ENCODE data around the gene PSG5.
"Not testable (repeated sequence)": the region's sequence is repeated elsewhere in the genome, so short reads cannot be mapped to it uniquely, and the experiment has no call there.

Gene PSG5

DNA sequence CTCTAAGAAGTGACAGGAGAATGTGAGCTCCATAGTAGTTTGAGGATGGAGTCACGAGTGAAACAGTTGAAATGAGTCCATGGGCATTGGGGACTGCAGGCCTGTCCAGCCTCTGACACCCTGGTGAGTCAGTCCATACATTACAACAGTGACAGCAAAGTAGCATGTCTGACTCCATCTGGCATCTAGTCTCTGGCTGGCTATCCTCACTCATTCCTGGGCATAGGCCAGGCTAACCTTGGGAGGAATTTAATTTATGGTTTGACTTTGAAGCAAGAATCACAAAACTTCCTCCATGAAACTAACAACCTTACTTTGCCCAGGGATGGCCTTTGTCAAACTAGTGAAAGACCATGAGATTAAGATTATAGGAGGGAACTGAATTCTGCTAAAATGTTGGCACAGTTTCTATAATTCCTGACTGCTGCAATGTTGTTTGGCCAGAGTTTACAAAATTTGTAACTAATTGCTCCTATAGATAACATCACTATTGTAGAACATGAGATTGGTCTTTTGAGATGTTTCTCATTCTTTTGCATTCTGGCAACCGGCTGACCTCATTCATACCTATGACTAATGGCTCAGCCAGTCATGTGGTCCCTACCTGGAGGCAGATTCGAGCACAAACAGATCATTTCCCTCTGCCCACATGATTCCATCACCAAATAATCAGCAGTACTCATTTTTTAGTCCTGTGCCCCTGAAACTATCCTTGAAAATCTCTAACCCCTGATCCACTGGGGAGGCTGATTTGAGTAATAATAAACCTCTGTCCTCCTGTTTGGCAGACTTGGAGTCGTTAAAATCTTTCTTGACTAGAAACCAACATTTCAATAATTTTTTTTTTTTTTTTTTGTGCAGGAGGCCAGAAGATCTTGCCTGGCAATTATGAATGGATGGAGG is 4.2 kb downstream of the PSG5 start:
- not testable (repeated sequence) for DNase-seq

DNA sequence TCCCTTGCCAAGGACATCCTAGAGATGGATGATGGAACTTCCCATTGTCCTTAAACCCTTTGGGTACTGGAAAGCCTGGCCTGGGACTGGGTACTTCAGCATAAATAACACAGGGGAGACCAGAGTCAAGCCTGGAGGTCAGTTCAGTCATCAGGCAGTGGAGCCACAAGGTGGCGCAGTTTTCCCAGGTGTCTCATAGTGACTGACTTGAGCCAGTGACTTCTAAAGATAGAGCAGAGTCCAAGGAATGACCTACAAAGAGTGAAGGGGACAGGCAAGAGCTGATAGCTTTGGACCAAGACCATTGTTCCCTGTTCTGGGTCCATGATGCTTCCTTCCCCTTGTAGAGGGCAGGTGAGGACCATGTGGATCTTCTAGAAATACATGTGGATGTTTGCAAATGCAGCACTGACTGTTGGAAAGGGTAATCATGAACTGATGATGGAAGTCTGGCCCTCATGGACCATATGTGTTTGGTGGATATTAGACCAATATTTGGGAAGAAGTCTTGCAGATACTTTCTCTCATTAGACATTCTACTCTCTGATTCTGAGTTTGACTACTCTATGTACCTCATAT is 6.7 kb downstream of the PSG5 start:
- DNase-seq: peak; percentile 20

DNA sequence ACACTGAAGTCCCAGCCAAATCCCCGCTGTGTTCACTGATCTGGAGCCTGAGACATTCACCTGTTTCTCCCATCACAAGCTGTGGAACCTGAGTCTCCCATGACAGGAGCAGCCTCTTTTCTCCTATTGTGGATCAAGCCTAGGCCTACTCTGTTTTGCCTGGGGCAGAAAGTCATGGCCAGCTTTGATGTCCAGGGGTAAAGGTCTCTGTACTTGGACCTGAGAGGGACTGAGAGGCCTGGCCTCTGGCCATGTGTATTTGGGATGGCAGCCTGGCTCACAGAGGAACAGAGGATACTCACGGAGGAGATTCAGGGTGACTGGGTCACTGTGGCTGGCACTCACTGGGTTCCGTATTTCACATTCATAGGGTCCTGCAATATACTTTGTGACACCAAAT is 7.8 kb downstream of the PSG5 start:
- DNase-seq: not testable (repeated sequence)

DNA sequence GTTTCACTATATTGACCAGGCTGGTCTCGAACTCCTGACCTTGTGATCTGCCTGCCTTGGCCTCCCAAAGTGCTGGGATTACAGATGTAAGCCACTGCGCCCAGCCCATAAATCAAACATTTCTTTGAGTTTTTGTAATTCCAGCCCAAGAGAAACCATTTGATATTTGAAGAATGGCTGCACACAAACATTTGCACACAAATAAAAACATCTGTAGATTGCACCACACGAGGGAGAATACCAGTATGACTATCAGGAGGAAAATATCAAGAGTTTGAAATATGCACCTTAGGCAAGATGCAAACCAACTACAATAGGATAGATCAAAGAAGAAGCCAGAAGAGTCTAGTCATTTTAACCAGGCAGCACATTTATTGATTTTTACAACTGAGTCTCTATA is 20.4 kb downstream of the PSG5 start:
- DNase-seq: not testable (repeated sequence)

DNA sequence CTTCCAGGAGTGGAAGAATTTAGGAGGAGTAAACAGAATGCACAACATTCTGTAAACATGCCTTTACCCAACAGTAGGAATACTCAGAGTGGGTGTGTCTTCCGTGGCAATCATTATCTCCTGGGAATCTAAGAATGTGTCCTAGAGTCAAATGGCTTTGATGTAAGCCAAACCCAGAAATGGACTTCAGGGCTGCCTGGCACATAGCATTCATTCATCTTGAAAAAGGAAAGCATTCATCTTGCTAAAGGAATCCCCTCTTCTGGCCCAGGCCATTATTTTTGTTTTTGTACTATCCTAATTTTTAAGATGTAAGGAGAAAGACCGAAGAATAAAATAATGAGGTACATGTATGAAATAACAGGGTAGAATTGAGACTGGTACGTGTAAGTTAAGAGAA is 23.2 kb downstream of the PSG5 start:
- DNase-seq: not testable (repeated sequence)

DNA sequence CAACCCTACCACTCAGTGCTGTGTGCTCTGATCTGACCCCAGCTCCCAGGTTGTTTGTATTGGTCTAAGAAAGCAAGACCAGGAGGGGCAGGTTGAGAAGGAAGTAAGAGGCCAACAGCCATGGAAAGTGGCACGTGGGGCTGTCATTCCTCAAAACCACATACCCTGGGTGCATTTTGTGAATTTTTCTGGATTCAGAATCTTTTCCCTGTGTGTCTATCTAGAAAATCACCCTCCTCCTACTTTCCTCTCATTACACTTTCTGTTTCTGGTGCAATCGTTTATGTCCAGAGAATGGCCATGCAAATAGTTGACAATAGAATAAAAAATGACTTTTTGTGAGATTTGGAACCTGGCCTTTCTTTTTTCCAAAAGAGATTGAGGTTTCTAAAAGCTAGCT is 24.1 kb downstream of the PSG5 start:
- DNase-seq: not testable (repeated sequence)

DNA sequence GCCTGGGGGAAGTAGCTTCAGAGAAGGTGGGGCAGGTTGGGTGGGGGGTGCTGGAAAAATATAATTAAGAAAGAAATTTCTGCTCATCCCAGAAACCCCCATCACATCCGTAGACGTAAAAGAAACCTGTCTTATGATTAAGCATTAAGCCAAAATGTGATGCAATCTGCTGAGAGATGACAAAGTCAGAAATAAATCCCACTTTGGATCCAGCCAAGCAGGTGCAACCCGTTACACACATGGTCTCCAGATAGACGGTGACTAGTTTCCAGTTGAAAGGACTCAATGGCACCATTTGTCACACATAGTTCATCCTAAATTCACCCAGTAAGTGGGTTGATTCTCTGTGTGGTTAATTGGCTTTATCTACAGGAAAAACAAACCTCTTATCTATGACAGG is 34.1 kb downstream of the PSG5 start:
- DNase-seq: no peak

DNA sequence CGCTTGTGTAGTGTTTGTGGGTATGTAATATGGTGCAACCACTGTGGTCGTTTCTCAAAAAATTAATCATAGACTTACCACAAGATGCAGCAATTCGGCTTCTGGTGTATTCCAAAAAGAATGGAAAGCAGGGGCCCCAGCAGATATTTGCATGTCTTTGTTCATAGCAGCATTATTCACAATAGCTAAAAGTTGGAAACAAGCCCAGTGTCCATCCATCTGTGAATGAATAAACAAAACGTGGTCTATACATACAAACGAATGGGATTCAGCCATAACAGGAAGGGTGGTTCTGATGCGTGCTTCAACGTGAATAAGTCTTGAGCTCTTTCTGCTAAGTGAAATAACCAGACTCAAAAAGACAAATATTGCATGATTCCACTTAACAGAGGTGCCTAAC is 36.5 kb downstream of the PSG5 start:
- DNase-seq: not testable (repeated sequence)

DNA sequence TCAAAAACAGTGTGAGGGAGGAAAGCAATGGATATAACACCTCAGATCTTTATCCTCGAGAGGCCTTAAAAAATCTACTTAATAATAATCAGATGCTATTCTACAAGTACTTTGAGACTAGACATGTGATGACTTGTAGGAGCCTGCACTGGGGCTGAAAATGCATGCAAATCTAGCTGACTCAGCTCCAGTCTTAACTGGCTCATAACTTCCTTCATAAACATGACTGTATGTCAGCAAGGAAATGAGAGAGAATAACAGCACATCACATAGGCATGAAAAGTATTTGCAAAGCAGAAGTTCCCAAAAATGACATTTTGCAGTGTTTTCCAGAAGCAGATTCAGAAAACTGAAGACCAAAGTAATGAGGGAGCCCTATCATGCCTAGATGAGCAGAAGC is 38.1 kb downstream of the PSG5 start:
- DNase-seq: no peak

DNA sequence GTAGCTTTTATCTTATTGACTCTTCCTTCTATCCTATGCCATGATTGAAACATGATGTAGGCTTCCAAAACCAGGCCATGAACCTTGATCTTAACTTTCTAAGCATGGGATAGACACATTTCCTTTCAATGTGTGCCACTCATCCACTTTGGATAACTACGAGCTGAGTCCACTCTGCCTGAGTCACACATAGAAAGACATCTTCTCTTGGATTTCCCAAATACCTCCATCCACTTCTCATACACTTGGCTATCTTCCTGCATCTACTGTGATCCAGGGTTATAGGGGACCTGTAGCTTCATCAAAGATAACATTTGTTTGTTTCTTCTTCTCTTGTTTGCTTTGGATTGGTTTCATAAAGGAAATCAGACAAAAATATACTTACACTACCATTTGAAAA is 44.6 kb downstream of the PSG5 start:
- DNase-seq: not testable (repeated sequence)

DNA sequence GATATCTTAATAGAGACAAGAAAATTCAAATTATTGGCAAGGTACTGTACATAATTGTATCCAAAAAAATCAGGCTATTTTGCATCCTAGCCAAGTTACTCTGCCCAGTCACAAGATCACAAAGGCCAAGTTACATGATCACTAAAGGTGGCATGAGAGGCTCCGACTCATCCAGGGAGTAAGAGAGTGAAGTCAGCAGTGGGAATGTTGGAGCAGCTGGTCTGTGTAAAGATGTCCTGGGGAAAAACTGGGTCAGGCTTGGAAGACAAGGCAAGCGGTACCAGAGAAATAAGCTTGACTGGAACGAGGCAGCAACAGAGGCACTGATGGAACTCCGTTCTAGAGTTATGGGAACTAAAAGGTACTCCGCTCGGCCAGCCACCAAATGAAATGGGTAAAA is 53.6 kb downstream of the PSG5 start:
- no peak for DNase-seq

DNA sequence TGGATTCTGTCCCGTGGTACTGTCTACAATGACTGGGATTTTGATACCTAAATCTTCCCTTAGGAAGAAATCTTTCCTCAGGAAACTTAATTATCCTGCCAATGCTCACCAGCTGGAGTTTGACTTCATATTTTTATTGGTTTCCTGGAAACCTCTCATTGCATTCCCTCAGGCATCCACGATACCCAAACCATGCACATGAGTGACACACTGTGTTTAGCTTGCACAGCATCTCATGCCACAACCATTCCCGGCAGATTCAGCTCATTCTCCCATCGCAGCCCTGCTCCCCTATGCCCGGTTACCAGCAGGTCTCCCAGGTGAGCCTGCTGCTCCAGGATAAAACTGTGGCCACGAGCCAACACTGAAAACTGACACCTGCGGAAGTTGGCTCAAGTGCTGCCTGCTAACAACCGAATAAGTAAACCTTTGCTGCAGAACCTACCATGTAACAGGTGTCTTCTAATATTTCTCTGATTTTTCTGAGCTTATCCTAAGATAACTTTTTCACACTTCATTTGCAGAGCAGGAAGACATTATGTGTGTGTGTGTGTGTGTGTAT is 55.0 kb downstream of the PSG5 start:
- DNase-seq: not testable (repeated sequence)

DNA sequence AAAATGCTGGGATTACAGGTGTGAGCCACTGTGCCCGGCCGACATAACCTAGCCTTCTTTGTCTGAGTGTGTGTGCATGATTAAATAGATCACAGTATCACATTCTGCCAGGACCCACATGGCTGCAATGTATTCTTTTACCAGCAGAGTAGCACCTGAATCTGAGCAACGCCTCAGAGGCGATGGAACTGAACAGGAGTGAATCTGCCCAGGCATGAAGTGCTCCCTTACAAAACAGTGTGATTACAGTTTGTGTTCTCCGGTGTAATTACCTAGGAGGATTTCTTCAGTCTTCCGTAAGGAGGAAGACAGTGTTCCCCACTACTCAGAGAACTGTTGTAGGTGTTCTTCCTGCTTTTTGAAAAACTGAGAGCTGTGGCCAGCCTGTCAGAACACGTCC is 57.1 kb downstream of the PSG5 start:
- DNase-seq: not testable (repeated sequence)

DNA sequence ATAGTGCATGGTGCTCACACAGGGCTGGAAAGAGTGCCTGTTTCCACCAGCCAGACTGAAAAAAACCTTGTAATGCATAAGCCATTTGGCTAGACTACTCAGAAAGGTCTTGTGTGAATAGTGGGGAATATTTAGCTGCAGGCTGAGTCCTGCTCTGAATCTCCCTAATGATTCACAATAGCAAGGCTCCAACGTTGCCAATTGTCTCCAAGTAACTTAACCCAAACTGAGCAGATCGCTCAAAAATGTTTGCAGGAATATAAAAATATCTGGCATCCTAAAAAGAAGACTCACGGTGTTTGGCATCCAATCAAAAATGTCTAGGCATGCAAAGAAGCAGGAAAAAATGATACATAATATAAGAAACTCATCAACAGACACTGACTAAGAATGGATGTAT is 59.0 kb downstream of the PSG5 start:
- not testable (repeated sequence) for DNase-seq

DNA sequence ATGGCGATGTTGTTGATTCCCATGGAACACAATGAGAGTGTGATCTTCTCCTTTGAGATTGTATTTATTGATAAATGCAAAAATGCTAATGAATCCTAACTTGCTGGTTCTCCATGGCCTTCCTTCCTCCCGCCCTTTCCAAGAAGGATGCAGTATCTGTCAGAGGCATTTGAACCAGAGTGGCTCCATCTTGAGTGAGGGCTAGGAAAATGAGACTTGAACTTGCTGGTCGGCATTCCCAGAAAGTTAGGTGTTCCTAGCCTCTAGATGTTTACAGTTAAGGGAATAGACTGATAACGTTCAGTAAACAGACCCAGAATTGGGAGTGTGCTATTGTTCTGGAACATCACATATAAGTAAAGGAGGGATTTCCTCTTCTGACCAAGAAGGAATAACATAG is 59.6 kb downstream of the PSG5 start:
- no peak for DNase-seq

DNA sequence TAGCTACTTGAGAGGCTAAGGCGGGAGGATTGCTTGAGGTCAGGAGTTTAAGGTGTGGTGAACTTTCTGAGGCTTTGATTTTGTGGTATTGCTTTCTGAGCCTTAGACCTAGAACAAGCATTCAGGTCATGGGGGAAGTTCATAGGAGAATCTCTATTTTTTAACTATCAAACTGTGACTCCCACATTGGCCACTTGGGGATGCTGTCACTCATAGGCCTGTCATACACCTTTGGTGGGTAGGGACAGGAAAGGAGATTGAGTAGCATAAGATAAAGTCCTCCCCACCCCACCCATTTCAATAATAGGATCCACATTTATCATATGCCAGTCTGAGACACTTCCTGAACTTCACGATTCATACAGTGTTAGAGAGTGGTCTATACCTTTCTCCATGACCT is 62.0 kb downstream of the PSG5 start:
- no peak for DNase-seq

DNA sequence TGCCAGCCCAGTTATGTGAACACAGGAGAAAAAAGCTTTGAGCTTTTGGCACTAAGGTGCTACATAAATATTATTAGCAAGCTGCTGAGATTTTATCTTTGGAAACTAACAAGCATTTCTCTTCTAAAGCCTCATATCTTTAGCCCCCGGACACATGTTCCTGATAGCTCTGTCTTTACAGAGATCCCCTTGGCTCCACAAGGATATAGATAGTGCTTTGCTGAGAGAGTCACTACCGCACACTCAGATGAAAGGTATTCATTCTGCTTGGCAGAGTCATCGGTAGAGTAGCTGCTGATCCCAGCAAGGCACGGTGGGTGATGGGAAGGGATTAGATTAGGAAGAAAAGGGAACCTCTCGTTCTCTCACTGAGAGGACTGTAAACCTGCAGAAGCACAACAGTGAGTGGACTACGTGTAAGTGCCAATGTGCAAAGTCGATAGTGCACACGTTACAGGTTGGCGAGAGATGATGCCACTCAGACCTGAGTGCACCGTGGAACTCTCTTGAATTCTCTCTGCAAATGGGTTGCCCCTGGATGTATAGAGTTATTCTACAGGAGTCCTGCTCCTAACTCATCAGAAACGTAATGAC is 65.8 kb downstream of the PSG5 start:
- DNase-seq: not testable (repeated sequence)

DNA sequence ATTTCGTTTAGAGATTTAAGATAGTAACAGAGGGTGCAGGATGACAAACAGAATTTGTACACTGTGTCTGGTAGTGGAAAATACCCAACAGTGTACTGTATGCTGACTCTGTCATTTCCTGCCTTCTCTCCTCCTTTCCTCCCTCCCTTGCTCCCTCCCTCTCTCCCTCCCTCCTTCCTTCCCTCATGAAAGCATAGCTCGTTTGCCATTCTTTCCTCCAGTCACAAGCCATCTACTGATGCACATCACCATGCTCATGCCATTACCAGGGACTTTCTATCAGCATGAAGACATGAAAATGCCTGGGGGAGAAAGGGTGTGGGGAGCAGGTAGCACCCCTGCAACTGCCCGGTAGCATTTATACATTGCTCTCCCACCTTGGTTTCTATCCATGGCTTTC is 66.8 kb downstream of the PSG5 start:
- DNase-seq: not testable (repeated sequence)

Measured in activated CD4-positive, alpha-beta T cell treated with anti-CD3 and anti-CD28 coated beads, Interleukin-2, Interleukin-6, amounts not matched to agents 100 ng/mL and 50 ng/mL, durations not matched to agents 16 hours and 8 hours (primary cell).